ENCODE measurements around the gene PKD1. TPM values are rescaled to one million over a fixed set of nuclear protein-coding genes. Genes with fewer than 3 reads are reported as not detected.

PKD1 gene
- total and polyA plus RNA-seq, 2 of the 13 experiments (the other 11 are each of a cell fraction or from before 2014, with no cell fraction given), result 22.1 to 23.0 TPM

DNA sequence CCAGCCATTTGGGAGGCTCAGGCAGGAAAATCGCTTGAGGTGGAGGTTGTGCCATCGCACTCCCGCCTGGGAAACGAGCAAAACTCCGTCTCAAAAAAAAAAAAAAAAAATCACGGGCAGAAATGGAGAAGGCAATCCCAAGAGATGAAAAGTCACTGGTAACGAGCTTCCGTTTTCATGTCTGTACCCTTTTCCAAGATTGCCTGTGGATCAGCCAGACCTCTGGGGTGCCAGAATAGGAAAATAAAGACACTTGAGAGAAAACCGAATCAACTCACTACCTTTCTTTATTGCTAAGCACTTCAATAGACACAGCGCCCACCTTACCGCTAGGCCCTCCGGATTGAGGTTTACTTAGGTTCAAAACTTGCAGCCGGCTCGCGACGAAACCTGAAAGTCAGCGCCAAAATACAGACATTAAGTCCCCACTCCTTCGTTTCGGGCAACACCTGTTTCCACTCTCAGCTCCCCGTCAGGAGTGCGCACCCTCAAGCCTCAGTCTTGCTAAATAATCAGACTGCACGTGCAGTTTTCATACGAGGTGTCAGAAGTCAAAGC, 18.9 kb upstream of the PKD1 start (continued):
- no peak for TF ChIP-seq ZSCAN9 (CRISPR knock-in tag; IDR thresholded peaks at IDR 0.05; ENCODE audit: borderline replicate concordance)
- no peak for TF ChIP-seq ZZZ3 (CRISPR knock-in tag; IDR thresholded peaks at IDR 0.05; ENCODE audit: borderline replicate concordance)
- TF ChIP-seq RCOR2 (CRISPR knock-in tag; IDR thresholded peaks at IDR 0.05), result no peak
- TF ChIP-seq, protein P1, sequence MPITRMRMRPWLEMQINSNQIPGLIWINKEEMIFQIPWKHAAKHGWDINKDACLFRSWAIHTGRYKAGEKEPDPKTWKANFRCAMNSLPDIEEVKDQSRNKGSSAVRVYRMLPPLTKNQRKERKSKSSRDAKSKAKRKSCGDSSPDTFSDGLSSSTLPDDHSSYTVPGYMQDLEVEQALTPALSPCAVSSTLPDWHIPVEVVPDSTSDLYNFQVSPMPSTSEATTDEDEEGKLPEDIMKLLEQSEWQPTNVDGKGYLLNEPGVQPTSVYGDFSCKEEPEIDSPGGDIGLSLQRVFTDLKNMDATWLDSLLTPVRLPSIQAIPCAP (CRISPR knock-in tag; IDR thresholded peaks at IDR 0.05; ENCODE audit: low read depth), result no peak
- TF ChIP-seq, protein P2, sequence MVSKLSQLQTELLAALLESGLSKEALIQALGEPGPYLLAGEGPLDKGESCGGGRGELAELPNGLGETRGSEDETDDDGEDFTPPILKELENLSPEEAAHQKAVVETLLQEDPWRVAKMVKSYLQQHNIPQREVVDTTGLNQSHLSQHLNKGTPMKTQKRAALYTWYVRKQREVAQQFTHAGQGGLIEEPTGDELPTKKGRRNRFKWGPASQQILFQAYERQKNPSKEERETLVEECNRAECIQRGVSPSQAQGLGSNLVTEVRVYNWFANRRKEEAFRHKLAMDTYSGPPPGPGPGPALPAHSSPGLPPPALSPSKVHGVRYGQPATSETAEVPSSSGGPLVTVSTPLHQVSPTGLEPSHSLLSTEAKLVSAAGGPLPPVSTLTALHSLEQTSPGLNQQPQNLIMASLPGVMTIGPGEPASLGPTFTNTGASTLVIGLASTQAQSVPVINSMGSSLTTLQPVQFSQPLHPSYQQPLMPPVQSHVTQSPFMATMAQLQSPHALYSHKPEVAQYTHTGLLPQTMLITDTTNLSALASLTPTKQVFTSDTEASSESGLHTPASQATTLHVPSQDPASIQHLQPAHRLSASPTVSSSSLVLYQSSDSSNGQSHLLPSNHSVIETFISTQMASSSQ (IDR thresholded peaks at IDR 0.05; ENCODE audit: low read depth), result no peak
- TF ChIP-seq, protein P2 (CRISPR knock-in tag; IDR thresholded peaks at IDR 0.05; ENCODE audit: borderline replicate concordance), result no peak
- TF ChIP-seq, protein P3, sequence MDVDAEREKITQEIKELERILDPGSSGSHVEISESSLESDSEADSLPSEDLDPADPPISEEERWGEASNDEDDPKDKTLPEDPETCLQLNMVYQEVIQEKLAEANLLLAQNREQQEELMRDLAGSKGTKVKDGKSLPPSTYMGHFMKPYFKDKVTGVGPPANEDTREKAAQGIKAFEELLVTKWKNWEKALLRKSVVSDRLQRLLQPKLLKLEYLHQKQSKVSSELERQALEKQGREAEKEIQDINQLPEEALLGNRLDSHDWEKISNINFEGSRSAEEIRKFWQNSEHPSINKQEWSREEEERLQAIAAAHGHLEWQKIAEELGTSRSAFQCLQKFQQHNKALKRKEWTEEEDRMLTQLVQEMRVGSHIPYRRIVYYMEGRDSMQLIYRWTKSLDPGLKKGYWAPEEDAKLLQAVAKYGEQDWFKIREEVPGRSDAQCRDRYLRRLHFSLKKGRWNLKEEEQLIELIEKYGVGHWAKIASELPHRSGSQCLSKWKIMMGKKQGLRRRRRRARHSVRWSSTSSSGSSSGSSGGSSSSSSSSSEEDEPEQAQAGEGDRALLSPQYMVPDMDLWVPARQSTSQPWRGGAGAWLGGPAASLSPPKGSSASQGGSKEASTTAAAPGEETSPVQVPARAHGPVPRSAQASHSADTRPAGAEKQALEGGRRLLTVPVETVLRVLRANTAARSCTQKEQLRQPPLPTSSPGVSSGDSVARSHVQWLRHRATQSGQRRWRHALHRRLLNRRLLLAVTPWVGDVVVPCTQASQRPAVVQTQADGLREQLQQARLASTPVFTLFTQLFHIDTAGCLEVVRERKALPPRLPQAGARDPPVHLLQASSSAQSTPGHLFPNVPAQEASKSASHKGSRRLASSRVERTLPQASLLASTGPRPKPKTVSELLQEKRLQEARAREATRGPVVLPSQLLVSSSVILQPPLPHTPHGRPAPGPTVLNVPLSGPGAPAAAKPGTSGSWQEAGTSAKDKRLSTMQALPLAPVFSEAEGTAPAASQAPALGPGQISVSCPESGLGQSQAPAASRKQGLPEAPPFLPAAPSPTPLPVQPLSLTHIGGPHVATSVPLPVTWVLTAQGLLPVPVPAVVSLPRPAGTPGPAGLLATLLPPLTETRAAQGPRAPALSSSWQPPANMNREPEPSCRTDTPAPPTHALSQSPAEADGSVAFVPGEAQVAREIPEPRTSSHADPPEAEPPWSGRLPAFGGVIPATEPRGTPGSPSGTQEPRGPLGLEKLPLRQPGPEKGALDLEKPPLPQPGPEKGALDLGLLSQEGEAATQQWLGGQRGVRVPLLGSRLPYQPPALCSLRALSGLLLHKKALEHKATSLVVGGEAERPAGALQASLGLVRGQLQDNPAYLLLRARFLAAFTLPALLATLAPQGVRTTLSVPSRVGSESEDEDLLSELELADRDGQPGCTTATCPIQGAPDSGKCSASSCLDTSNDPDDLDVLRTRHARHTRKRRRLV (CRISPR knock-in tag; IDR thresholded peaks at IDR 0.05), result 0 out of 2 replicates have a peak, but pooled peaks have one; percentile 1
- TF ChIP-seq ZNF558 (CRISPR knock-in tag; IDR thresholded peaks at IDR 0.05; ENCODE audit: borderline replicate concordance), result 0 out of 2 replicates have a peak, but pooled peaks have one; percentile 20
- no peak for TF ChIP-seq TCF7L2 (IDR thresholded peaks at IDR 0.05; ENCODE audit: low read depth, low read length)
- TF ChIP-seq, protein P4, sequence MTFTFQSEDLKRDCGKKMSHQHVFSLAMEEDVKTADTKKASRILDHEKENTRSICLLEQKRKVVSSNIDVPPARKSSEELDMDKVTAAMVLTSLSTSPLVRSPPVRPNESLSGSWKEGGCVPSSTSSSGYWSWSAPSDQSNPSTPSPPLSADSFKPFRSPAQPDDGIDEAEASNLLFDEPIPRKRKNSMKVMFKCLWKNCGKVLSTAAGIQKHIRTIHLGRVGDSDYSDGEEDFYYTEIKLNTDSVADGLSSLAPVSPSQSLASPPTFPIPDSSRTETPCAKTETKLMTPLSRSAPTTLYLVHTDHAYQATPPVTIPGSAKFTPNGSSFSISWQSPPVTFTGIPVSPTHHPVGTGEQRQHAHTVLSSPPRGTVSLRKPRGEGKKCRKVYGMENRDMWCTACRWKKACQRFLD (CRISPR knock-in tag; IDR thresholded peaks at IDR 0.05; ENCODE audit: borderline replicate concordance), result 0 out of 2 replicates have a peak, but pooled peaks have one; percentile 9
- TF ChIP-seq ZFP1 (CRISPR knock-in tag; IDR thresholded peaks at IDR 0.05), result no peak
- peak; percentile 63 for TF ChIP-seq RBFOX2 (IDR thresholded peaks at IDR 0.05; ENCODE audit: low read depth, low read length)
- peak; percentile 99 for TF ChIP-seq RBM22 (optimal IDR thresholded peaks at IDR 0.05; ENCODE audit: low read length)
- TF ChIP-seq TCF12 (IDR thresholded peaks at IDR 0.05), result no peak
- TF ChIP-seq TCF12 (CRISPR knock-in tag; IDR thresholded peaks at IDR 0.05), result no peak
- no peak for TF ChIP-seq ZNF605 (CRISPR knock-in tag; IDR thresholded peaks at IDR 0.05)
- TF ChIP-seq SMYD3 (CRISPR knock-in tag; IDR thresholded peaks at IDR 0.05), result no peak
- TF ChIP-seq NR2F1 (CRISPR knock-in tag; IDR thresholded peaks at IDR 0.05), result no peak
